GM10266 (cell line): Measurements from ENCODE around the gene ETV4.

Experiments used
- DNase-seq: peaks from one replicate; pipeline ENCODE4 v3.0.0; 2012; ENCODE audit errors: extremely low spot score
- CTCF ChIP-seq: IDR thresholded peaks from 2 replicates; pipeline ENCODE4 v1.5.1; 2012; ENCODE audit warnings: mild to moderate bottlenecking, low read depth; ENCODE audit not compliant: control insufficient read depth, insufficient read depth; ENCODE audit errors: missing control alignments

The ETV4 gene

DNA sequence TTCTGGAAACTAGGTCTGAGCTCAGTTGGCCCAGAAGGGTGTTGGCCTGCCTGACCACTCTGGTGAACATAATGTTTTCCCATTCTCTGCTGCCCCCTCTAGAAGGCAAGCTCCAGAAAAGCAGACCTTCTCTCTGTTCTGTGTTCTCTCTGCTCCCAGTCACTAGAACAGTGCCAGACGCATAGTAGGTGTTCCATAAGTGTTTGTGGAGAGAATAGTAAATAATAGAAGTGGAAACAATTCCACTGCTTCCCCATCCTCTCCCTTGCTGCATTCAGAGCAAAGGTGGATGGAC is 32.2 kb upstream of the ETV4 start:
- TF ChIP-seq CTCF: no peak
- DNase-seq: no peak

DNA sequence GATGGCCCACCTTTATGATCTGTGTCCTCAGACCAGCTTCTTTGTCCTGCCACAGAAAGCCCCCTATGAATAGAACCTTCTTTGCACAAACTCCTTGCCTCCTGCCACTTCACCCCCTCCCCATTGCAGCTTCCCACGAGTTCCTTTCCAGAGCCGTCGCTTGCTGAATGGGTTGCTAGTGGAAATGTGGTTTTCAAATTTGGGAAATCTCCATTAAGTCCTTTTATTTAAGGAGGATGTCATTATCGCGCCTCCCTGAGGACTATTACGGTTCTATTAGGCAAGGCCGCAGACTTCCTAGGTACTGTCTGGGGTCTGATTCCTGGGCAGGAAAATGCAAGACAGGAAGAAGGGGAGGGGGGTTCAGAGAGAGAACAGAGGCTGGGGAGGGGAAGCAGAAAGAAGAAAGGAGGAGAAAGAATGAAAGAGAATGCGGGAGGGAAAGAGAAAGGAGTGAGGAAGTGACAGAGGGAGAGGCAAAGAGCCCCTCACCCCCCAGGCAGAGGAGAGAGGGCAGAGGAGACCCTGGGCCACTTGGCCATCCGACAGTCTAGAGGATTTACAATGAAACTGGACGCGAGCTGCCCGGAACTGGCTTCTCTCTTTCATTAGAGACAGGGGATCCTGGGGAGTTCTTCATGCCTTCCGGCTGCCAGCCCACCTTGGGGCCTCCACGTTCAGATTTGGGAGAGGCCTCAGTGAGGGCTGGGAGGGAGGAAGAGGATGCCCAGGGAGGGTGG is 31.7 kb upstream of the ETV4 start:
- no peak for DNase-seq
- TF ChIP-seq CTCF: no peak

GRCh38 chr17:43576563-43577229 is 30.6 kb upstream of the ETV4 start:
- peak; percentile 69 for DNase-seq

GRCh38 chr17:43574896-43575525 is 28.9 kb upstream of the ETV4 start:
- no peak for TF ChIP-seq CTCF
- DNase-seq: no peak

More at GRCh38 chr17:43576563-43577229, 30.6 kb upstream of the ETV4 start:
- peak; percentile 94 for TF ChIP-seq CTCF

GRCh38 chr17:43574348-43574747 is 28.2 kb upstream of the ETV4 start:
- no peak for TF ChIP-seq CTCF
- DNase-seq: no peak

DNA sequence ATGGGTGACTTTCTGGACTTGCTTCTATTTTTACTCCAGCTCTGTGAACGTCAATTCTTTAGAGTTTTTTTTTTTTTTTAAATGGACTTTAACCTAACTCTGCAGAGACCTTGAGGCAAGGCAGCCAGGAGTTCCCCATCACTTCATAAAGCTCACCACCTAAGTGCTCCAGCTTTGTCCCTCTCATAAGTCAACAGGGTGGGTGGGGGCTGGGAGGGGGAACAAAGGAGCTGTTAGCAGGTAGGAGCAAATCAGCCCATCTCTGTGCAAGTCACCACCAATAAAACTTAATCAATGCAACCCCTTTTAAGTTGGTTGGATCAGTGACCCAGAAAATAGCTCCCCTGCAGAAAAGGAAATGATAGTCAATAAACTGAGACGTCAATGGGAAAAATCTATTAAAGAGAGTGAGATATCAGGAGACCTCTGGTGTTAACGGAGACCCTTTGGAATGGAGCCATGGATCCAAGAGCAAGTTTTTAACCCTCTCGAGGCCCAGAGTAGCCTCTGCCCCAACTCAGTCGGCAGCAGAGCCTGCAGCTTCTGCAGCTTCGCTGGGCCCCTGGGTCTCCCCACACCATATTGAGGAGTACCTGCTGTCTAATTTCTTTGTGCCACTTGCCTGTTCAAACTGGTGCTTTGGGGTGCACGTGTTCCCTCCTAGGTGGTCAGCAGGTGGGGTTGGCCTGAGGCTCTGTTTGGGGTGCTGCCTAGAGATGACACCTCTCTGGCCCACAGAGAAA is 27.6 kb upstream of the ETV4 start:
- no peak for DNase-seq
- no peak for TF ChIP-seq CTCF
